ENCODE data around the gene SGIP1.
A peak's percentile ranks its signal among the peaks of the same experiment; 100 is the strongest.

Gene SGIP1

DNA sequence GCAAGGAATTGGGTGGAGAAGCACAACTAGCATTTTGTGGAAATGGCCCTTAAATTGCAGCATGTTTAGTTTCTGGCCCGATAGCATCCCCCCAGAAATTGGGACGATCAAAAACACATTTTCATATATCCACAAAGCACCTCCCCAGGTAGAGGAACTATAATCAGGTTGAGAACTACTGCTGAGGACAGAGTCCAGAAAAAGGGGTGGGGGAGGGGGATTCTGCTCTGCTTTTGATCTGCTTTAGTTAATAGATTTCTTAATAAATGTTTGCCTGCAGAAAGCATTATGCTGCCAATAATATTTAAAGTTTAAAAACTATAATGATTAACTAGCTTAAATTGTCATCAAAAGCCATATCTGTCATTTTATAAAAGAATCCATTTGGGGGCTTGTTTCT lies 203.9 kb downstream of the SGIP1 start:
- Histone ChIP-seq H3K9me3 (ENCODE audit: insufficient read depth, low read depth, low read length) (no peaks in the 10 kb centered on the region; the same call in 1 of the 2 replicates), H3K36me3 (ENCODE audit: insufficient read depth, low read depth, low read length) (no peaks in the 10 kb centered on the region), H3K4me1 (ENCODE audit: insufficient read depth, low read length) (no peaks in the 10 kb centered on the region), H3K4me3 (ENCODE audit: low read length) (no peak overlapping the region), H3K27ac (ENCODE audit: low read length) (no peak overlapping the region), H3K9ac (ENCODE audit: low read depth, low read length) (no peak overlapping the region), H3K27me3 (ENCODE audit: insufficient read depth, low read length) (no peaks in the 10 kb centered on the region)

DNA sequence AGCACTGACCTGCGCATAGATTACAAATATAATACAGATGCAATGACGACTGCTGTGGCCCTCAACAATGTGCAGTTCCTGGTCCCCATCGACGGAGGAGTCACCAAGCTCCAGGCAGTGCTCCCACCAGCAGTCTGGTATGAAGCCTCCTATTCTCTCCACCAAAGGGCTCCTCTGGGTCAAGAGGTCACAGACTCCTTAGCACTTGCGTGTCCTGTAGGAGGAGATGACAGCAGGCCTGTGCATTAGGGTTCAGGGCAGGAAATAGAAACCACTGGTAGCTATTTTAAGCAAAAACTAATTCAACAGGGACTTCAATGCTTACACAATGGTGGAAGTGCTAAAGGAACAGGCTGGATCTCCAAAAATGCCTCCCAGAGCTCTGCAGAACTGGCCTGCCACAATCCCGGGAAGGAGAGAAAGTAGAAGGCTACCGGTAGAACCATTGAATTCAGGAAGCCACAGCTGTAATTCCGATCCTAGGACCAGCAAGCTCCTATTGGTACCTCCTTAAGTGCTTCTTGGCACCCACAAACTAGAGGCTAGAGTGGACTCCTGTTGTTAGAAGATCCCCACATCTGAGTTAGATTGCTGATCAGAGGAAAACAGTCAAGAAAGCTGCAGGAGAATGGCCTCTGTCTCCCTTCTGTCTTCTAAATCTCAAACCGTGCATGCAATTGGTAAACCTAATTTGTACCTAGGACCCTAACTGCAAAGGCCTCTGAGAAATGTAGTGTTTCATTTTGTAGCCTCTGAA lies 205.6 kb downstream of the SGIP1 start:
- H3K9ac ChIP-seq (ENCODE audit: low read depth, low read length) = no peak overlapping the region
- H3K4me3 ChIP-seq (ENCODE audit: low read length) = no peak overlapping the region
- H3K36me3 ChIP-seq (ENCODE audit: insufficient read depth, low read depth, low read length) = no peaks in the 10 kb centered on the region
- no peaks in the 10 kb centered on the region for H3K27me3 ChIP-seq (ENCODE audit: insufficient read depth, low read length)
- no peaks in the 10 kb centered on the region for H3K4me1 ChIP-seq (ENCODE audit: insufficient read depth, low read length)
- H3K27ac ChIP-seq (ENCODE audit: low read length) = no peak overlapping the region
- H3K9me3 ChIP-seq (ENCODE audit: insufficient read depth, low read depth, low read length) = no peaks in the 10 kb centered on the region; the same call in 1 of the 2 replicates

DNA sequence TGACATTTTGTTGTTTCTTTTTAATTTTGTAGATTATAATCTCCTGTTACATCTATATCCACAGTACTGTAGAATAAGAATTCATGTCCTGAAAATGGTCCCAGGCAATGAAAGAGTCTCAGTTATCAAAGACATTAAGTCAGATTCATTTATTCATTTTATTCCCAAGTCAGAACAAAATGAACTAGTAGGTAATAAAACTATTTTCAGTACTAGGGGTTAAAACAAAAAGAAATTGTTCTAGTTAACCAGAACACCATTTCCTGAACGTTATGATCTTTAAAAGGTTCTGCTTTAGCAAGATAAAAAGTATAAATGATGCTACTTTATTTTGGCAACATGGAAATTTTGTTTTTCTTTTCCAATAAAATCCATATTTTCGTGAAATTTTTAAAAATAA lies 211.5 kb downstream of the SGIP1 start:
- Histone ChIP-seq H3K27me3 (ENCODE audit: insufficient read depth, low read length) (no peaks in the 10 kb centered on the region), H3K36me3 (ENCODE audit: insufficient read depth, low read depth, low read length) (no peaks in the 10 kb centered on the region), H3K9me3 (ENCODE audit: insufficient read depth, low read depth, low read length) (no peaks in the 10 kb centered on the region; the same call in 1 of the 2 replicates), H3K4me1 (ENCODE audit: insufficient read depth, low read length) (no peaks in the 10 kb centered on the region), H3K9ac (ENCODE audit: low read depth, low read length) (no peak overlapping the region), H3K4me3 (ENCODE audit: low read length) (no peak overlapping the region), H3K27ac (ENCODE audit: low read length) (no peak overlapping the region)

DNA sequence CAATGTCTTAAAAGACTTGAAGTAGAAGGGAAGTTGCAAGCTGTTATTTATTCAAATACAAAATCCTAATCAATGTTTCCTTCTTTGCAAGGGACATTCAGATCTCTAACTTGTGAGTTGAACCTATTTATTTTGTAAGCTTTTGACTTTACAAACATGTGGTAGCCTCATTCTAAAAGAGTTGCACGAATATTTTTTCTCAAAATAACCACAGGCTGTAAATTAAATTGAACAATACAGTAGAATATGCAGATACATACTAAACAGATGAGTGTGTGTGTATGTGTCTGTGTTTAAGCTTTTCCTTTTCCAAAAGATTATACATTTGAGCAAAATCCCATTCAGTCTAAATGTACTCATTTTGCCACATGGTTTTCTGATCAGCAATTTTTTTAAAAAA lies 213.5 kb downstream of the SGIP1 start:
- H3K9me3 ChIP-seq (ENCODE audit: insufficient read depth, low read depth, low read length) = no peaks in the 10 kb centered on the region; the same call in 1 of the 2 replicates
- no peak overlapping the region for H3K9ac ChIP-seq (ENCODE audit: low read depth, low read length)
- H3K27me3 ChIP-seq (ENCODE audit: insufficient read depth, low read length) = peaks cover 18% of the 10 kb centered on the region
- no peaks in the 10 kb centered on the region for H3K36me3 ChIP-seq (ENCODE audit: insufficient read depth, low read depth, low read length)
- H3K4me1 ChIP-seq (ENCODE audit: insufficient read depth, low read length) = peaks cover 4% of the 10 kb centered on the region; the same call in 1 of the 2 replicates
- H3K4me3 ChIP-seq (ENCODE audit: low read length) = no peak overlapping the region
- H3K27ac ChIP-seq (ENCODE audit: low read length) = no peak overlapping the region

DNA sequence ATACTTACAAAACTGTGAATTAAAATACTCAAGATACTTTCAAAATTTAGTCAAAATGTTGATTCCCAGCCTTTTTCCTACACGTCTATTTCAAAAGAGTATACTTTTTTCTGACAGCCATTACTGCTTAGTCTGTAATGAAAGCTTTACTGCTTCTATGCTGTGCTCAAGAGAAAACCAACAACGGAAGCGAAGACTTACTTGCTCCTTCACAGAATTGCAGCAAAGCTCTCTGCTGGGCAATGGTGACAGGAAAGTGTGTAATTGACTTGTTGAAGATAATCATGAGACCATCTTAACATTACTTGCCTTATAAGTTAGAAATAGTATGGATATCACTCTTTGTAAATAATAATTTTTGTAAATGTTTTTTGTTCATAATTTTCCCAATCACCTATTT lies 216.6 kb downstream of the SGIP1 start:
- H3K27ac ChIP-seq (ENCODE audit: low read length) = no peak overlapping the region
- H3K9ac ChIP-seq (ENCODE audit: low read depth, low read length) = no peak overlapping the region
- no peak overlapping the region for H3K4me3 ChIP-seq (ENCODE audit: low read length)
- no peaks in the 10 kb centered on the region for H3K9me3 ChIP-seq (ENCODE audit: insufficient read depth, low read depth, low read length)
- peaks cover 25% of the 10 kb centered on the region for H3K27me3 ChIP-seq (ENCODE audit: insufficient read depth, low read length)
- H3K36me3 ChIP-seq (ENCODE audit: insufficient read depth, low read depth, low read length) = no peaks in the 10 kb centered on the region
- H3K4me1 ChIP-seq (ENCODE audit: insufficient read depth, low read length) = peaks cover 4% of the 10 kb centered on the region; the same call in 1 of the 2 replicates

DNA sequence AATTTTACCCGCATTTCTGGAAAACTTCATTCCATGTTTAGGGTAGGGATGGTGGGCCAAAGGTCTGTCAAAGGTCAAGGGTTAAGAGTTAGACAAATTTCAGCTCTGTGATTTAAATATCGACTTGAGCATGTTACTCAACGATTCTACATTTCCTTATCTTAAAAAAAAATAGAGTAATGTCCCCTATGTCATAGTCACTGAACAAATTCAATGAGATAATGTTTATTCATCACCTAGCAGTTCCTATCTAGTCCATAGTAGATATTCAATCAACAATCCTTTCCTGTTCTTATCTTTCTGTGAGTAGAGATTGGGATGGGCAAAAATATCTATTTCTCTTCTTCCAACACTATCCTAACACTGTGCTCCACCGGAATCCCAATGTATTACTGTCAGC lies 217.2 kb downstream of the SGIP1 start:
- Histone ChIP-seq H3K4me3 (ENCODE audit: low read length) (no peak overlapping the region), H3K9me3 (ENCODE audit: insufficient read depth, low read depth, low read length) (no peaks in the 10 kb centered on the region), H3K36me3 (ENCODE audit: insufficient read depth, low read depth, low read length) (no peaks in the 10 kb centered on the region), H3K4me1 (ENCODE audit: insufficient read depth, low read length) (peaks cover 4% of the 10 kb centered on the region; the same call in 1 of the 2 replicates), H3K27me3 (ENCODE audit: insufficient read depth, low read length) (peaks cover 25% of the 10 kb centered on the region), H3K27ac (ENCODE audit: low read length) (no peak overlapping the region), H3K9ac (ENCODE audit: low read depth, low read length) (no peak overlapping the region)

DNA sequence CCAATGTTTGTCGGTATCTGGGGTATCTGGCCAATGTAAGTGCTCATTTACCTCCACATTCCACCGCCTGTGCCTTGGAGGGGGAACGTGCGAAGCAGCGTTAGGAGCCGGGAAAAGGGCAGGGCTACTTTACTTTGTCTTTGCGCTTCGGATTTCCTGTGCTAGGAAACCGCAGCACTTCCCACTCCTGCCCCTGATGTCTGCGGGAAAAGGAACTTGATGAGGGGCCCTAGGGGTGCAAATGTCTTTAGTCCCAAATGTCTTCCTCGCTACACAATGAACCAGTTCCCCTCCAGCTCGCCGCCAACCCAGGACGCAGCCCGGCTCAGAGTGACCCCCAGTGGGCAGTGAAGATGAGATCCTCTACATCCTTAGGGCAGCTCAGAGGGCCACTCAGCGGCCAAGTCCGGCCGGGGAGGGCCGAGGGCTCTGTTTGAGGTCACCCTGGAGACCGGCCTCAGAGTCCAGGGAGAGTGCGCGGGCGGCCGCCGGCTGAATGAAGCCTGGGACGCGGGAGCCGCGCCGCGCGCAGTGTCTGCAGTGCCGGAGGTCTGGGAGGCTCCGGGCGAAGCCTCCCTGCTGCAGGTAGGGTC lies 218.1 kb downstream of the SGIP1 start, which contains the start of gene DYNLT5:
TSS of gene DYNLT5 (plus strand) at position 460 of the 593 bp plus-strand sequence. CDS start 2,200 bp downstream, outside the sequence.
- Histone ChIP-seq H3K9ac (ENCODE audit: low read depth, low read length) (peak within 1 kb of the TSS; percentile 62; the same call in 1 of the 2 replicates), H3K36me3 (ENCODE audit: insufficient read depth, low read depth, low read length) (no peaks in the 10 kb centered on the region), H3K4me3 (ENCODE audit: low read length) (peak within 1 kb of the TSS; percentile 79), H3K27ac (ENCODE audit: low read length) (no peak within 1 kb of the TSS), H3K9me3 (ENCODE audit: insufficient read depth, low read depth, low read length) (no peaks in the 10 kb centered on the region), H3K4me1 (ENCODE audit: insufficient read depth, low read length) (peaks cover 4% of the 10 kb centered on the region; the same call in 1 of the 2 replicates), H3K27me3 (ENCODE audit: insufficient read depth, low read length) (peaks cover 25% of the 10 kb centered on the region)

DNA sequence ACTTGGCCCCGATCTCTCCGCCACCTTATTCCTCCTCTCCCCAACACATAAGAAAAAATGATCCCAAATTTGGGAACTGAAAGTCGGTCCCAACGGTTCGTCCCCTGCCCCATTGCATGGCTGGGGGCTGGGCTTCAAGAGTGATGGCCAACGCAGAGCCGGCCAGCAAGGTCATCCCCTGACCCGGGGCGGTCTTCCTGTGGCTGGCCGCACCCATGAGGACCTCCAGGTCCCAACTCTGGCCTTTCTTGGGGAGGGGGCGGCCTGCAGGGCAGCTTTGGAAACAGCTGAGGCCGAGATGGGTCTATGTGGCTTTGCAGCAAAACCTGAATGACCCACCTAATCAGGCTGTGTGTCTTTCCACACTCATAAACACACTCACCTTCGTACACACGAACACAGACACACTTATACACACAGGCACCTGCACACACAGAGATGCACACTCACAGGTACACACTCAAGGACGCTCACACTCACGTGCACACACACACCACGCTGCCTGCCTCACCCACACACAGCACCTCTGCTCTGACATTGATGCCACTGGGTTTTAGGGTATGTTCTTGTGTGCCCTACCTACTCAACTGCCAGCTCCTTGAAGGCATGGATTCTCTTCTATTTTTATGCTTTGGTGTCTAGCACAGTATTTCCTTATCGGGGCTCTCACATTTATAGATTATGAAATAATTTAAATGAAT lies 218.9 kb downstream of the SGIP1 start:
- H3K4me3 ChIP-seq (ENCODE audit: low read length) = peak overlapping the region; percentile 79
- H3K4me1 ChIP-seq (ENCODE audit: insufficient read depth, low read length) = peaks cover 4% of the 10 kb centered on the region; the same call in 1 of the 2 replicates
- no peak overlapping the region for H3K27ac ChIP-seq (ENCODE audit: low read length)
- peaks cover 25% of the 10 kb centered on the region for H3K27me3 ChIP-seq (ENCODE audit: insufficient read depth, low read length)
- no peaks in the 10 kb centered on the region for H3K9me3 ChIP-seq (ENCODE audit: insufficient read depth, low read depth, low read length)
- peak overlapping the region; percentile 62; the same call in 1 of the 2 replicates for H3K9ac ChIP-seq (ENCODE audit: low read depth, low read length)
- no peaks in the 10 kb centered on the region for H3K36me3 ChIP-seq (ENCODE audit: insufficient read depth, low read depth, low read length)

DNA sequence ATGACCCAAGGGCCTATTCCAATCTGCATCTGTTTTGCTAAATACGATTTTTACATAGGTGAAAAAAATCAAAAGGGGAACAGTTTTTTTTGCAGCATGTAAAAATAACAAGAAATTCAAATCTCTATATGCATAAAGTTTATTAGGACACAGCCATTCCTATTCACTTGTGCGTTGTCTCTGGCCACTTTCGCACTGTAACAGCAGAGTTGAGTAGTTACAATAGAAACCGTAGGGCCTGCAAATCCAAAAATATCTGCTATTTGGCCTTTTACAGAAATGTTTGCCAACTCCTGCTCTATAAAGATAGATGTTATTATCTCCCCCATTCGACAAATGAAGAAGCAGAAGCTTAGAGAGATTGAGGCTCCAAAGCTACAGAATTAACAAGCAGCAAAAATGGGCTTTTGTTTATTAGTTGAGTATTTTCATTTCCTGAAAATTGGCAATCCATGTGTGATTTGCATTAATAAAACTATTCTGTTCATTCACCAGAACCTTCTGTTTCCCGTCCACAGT lies 223.8 kb downstream of the SGIP1 start:
- Histone ChIP-seq H3K27ac (ENCODE audit: low read length) (no peak overlapping the region), H3K4me1 (ENCODE audit: insufficient read depth, low read length) (no peaks in the 10 kb centered on the region), H3K4me3 (ENCODE audit: low read length) (no peak overlapping the region), H3K27me3 (ENCODE audit: insufficient read depth, low read length) (peaks cover 5% of the 10 kb centered on the region), H3K9me3 (ENCODE audit: insufficient read depth, low read depth, low read length) (no peaks in the 10 kb centered on the region), H3K36me3 (ENCODE audit: insufficient read depth, low read depth, low read length) (no peaks in the 10 kb centered on the region), H3K9ac (ENCODE audit: low read depth, low read length) (no peak overlapping the region)

DNA sequence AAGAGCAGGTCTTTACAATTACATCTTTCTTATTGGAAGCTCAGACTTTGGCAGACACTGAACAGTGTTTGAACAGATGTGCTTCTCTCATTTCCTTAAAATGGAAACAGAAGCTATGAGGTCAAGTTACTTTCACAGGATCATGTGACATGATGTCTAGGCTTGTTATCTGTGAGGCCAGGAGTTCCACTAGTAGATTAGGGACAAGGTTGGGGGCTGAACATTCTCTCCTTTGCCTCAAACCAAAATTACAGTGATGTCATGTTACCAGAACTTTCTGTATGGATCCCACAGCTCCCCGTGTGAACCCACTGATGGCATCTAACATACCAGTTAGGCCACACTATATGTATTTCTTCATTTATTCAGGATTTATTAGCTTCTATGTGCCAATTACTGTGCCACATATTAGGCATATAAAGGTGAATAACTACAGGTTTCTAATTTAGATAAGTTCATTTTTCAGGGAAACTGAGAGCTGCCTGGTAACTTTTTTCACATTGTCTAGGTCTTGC lies 224.3 kb downstream of the SGIP1 start:
- H3K9ac ChIP-seq (ENCODE audit: low read depth, low read length) = no peak overlapping the region
- no peaks in the 10 kb centered on the region; the same call in 1 of the 2 replicates for H3K9me3 ChIP-seq (ENCODE audit: insufficient read depth, low read depth, low read length)
- no peaks in the 10 kb centered on the region for H3K27me3 ChIP-seq (ENCODE audit: insufficient read depth, low read length)
- H3K36me3 ChIP-seq (ENCODE audit: insufficient read depth, low read depth, low read length) = no peaks in the 10 kb centered on the region
- H3K4me3 ChIP-seq (ENCODE audit: low read length) = no peak overlapping the region
- H3K27ac ChIP-seq (ENCODE audit: low read length) = no peak overlapping the region
- H3K4me1 ChIP-seq (ENCODE audit: insufficient read depth, low read length) = no peaks in the 10 kb centered on the region

DNA sequence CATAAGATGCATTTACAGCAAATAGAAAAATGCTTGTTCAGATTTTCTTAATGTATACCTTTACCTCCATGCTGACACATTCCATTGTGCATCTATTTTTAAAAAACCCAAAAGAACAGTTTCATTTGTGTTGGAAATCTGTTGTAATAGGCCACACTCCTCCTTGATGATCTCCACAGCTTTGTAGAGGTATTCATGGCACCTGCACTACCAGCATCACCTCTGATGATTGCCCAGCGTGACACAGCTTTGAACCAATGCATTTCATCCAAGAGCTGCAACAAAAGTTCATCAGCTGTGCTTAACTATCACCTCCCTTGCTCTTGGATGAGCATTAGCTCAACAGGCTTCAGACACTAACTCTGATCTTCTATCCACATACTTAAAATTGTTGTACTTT lies 226.6 kb downstream of the SGIP1 start:
- Histone ChIP-seq H3K27ac (ENCODE audit: low read length) (no peak overlapping the region), H3K9me3 (ENCODE audit: insufficient read depth, low read depth, low read length) (no peaks in the 10 kb centered on the region; the same call in 1 of the 2 replicates), H3K4me3 (ENCODE audit: low read length) (no peak overlapping the region), H3K27me3 (ENCODE audit: insufficient read depth, low read length) (no peaks in the 10 kb centered on the region), H3K9ac (ENCODE audit: low read depth, low read length) (no peak overlapping the region), H3K4me1 (ENCODE audit: insufficient read depth, low read length) (no peaks in the 10 kb centered on the region), H3K36me3 (ENCODE audit: insufficient read depth, low read depth, low read length) (no peaks in the 10 kb centered on the region)
